HepG2 (cell line): Measurements from ENCODE around the gene ART1. TPM values are rescaled to one million over a fixed set of nuclear protein-coding genes. Genes with fewer than 3 reads are reported as not detected.
A peak's percentile ranks its signal among the peaks of the same experiment; 100 is the strongest.

Experiments
- ATAC-seq: fragments of 200-7000 bp; cut with Tn5 transposase; 3 replicates; pipeline ENCODE4 v1.9.1; 2020; ENCODE audit warnings: mild to moderate bottlenecking, moderate library complexity
- BruUV-seq: library from RNA; stranded (reverse); fragments of 400-500 nt; replicated peaks from 2 replicates; lab custom pipeline; 2021; lab: Mats Ljungman, UMichigan
- CTCF ChIA-PET: fragments of 300-600 bp; formaldehyde crosslinking; extraction: SDS; loops from one replicate; lab custom pipeline; 2021; ENCODE audit warnings: low total read pairs, inconsistent platforms, low intra/inter-chr PET ratio; lab: Yijun Ruan, JAX
- POLR2A ChIA-PET: fragments of 350-600 bp; sonication (Branson Sonifier 250); formaldehyde crosslinking; loops from one replicate; lab custom pipeline; 2020; ENCODE audit warnings: antibody characterized with exemption, inconsistent platforms; lab: Yijun Ruan, JAX
- DNase-seq: peaks from one replicate; pipeline ENCODE4 v3.0.0-alpha.2; 2015; ENCODE audit warnings: low spot score
- FAIRE-seq: peaks from 3 replicates; lab custom pipeline; 2011; peaks lifted over from hg19 to GRCh38; lab: Jason Lieb, UNC
- H2AFZ ChIP-seq: one replicate; pipeline ENCODE4 v1.6.1; 2011; ENCODE audit warnings: low read length, inconsistent platforms
- H3K27ac ChIP-seq: fragments of 300-600 bp; 3 replicates; pipeline ENCODE4 v1.8.0; 2011; ENCODE audit warnings: mixed run types, mild to moderate bottlenecking, mixed read lengths, low read length, inconsistent platforms; ENCODE audit not compliant: insufficient read depth; ENCODE audit errors: extremely low read length
- H3K27me3 ChIP-seq, 2 experiments: fragments of 200-600 bp in 1 of 2; 2 replicates in 1 of 2; 3 replicates in 1 of 2; pipeline versions ENCODE4 v1.6.0 to v1.8.0; 2011; ENCODE audit warnings: low read length in 2 of 2, mild to moderate bottlenecking in 2 of 2, moderate library complexity in 2 of 2, inconsistent platforms in 1 of 2; ENCODE audit not compliant: insufficient read depth in 2 of 2, control insufficient read depth in 1 of 2
- H3K36me3 ChIP-seq, 2 experiments: fragments of 200-600 bp in 1 of 2; replicated peaks in 1 of 2; 2 replicates in 1 of 2; 3 replicates in 1 of 2; pipeline versions ENCODE4 v1.5.1 to v1.8.0; 2011; ENCODE audit warnings: low read length in 2 of 2, inconsistent platforms in 1 of 2; ENCODE audit not compliant: insufficient read depth in 2 of 2, control insufficient read depth in 1 of 2
- H3K4me1 ChIP-seq: 2 replicates; pipeline ENCODE4 v1.5.1; 2012; ENCODE audit warnings: low read length, inconsistent platforms; ENCODE audit not compliant: insufficient read depth
- H3K4me2 ChIP-seq: 2 replicates; pipeline ENCODE4 v1.6.0; 2011; ENCODE audit warnings: low read depth, low read length, inconsistent platforms
- H3K4me3 ChIP-seq, 3 experiments: fragments of 200-600 bp in 1 of 3; sonication (generic), shearing (Covaris generic) in 1 of 3; replicated peaks in 1 of 3; 2 replicates each; pipeline ENCODE4 v1.5.1; 2011 to 2016; ENCODE audit warnings: low read length in 3 of 3, inconsistent platforms in 2 of 3, low read depth in 2 of 3, mild to moderate bottlenecking in 2 of 3, control low read depth in 1 of 3, mixed read lengths in 1 of 3; ENCODE audit not compliant: insufficient read depth in 1 of 3
- H3K79me2 ChIP-seq: one replicate; pipeline ENCODE4 v1.6.1; 2011; ENCODE audit warnings: low read length, inconsistent platforms; ENCODE audit not compliant: insufficient read depth
- H3K9ac ChIP-seq: 2 replicates; pipeline ENCODE4 v1.6.0; 2011; ENCODE audit warnings: mild to moderate bottlenecking, low read depth, low read length, inconsistent platforms; ENCODE audit not compliant: insufficient read depth
- H3K9me3 ChIP-seq: 2 replicates; pipeline ENCODE4 v1.5.1; 2012; ENCODE audit warnings: mild to moderate bottlenecking, low read length
- H4K20me1 ChIP-seq: 2 replicates; pipeline ENCODE4 v1.6.0; 2011; ENCODE audit warnings: inconsistent platforms, mild to moderate bottlenecking, low read length, moderate library complexity; ENCODE audit not compliant: insufficient read depth
- ARID4A ChIP-seq: sonication (generic); formaldehyde crosslinking; IDR thresholded peaks from 2 replicates; pipeline ENCODE4 v1.5.0; 2020; ENCODE audit warnings: mild to moderate bottlenecking, missing genetic modification reagents, borderline replicate concordance
- IKZF5 ChIP-seq: IDR thresholded peaks from 2 replicates; pipeline ENCODE4 v1.6.1; 2018; ENCODE audit warnings: missing genetic modification reagents, mild to moderate bottlenecking, missing compliant biosample characterization
- KLF13 ChIP-seq: sonication (generic); formaldehyde crosslinking; IDR thresholded peaks from 2 replicates; pipeline ENCODE4 v1.4.0; 2020; ENCODE audit warnings: mild to moderate bottlenecking, missing genetic modification reagents
- PBX3 ChIP-seq: sonication (generic); formaldehyde crosslinking; IDR thresholded peaks from 2 replicates; pipeline ENCODE4 v1.8.1; 2023; ENCODE audit warnings: missing genetic modification reagents, inconsistent platforms, borderline replicate concordance
- THAP9 ChIP-seq: sonication (generic); formaldehyde crosslinking; IDR thresholded peaks from 2 replicates; pipeline ENCODE4; 2020; ENCODE audit warnings: missing genetic modification reagents, mild to moderate bottlenecking, borderline replicate concordance
- ZNF282 ChIP-seq: fragments of 450-650 bp; IDR thresholded peaks from 2 replicates; pipeline ENCODE4 v1.6.1; 2018; ENCODE audit not compliant: partially characterized antibody
- ZNF296 ChIP-seq: sonication (generic); formaldehyde crosslinking; conservative IDR thresholded peaks from 2 replicates; pipeline ENCODE4 v1.5.0; 2020; ENCODE audit warnings: mild to moderate bottlenecking, missing genetic modification reagents
- ZNF512B ChIP-seq: sonication (generic); formaldehyde crosslinking; IDR thresholded peaks from 2 replicates; pipeline ENCODE4 v1.5.1; 2020; ENCODE audit warnings: missing genetic modification reagents, mild to moderate bottlenecking, borderline replicate concordance
- whole genome bisulfite sequencing: methylation state at CpG from one replicate; pipeline ENCODE4 v1.1.6; 2017; ENCODE audit warnings: low lambda C conversion rate; 5-methylcytosine and 5-hydroxymethylcytosine counted together
- in situ Hi-C: cut with HindIII; loops from 2 replicates; pipeline ENCODE4 v1.10.0; 2017; ENCODE audit warnings: low pct_unique_long_range_greater_than_20kb; ENCODE audit not compliant: extremely low pct_ligation_motif_present
- intact Hi-C: fragments of 100-400 bp; cut with micrococcal nuclease; formaldehyde crosslinking; loops from one replicate; pipeline ENCODE4 v1.10.0; 2022; ENCODE audit not compliant: unreplicated experiment
- polyA plus RNA-seq, 8 experiments: library from polyadenylated mRNA; depleted of rRNA in 3 of 8; stranded (reverse) in 7 of 8; unstranded in 1 of 8; fragments of >200 nt; fragmentation: Illumina TruSeq in 4 of 8; extraction: Trizol in 4 of 8; gene quantifications; 2 replicates each; pipeline versions ENCODE4 v1.2.1 to v1.2.3, GENCODE V29; 2011 to 2016; ENCODE audit warnings: low read depth in 4 of 8, missing spikeins in 1 of 8, mixed read lengths in 1 of 8; ENCODE audit not compliant: insufficient read depth in 1 of 8
- total RNA-seq, 5 experiments: library from RNA; depleted of rRNA; stranded (reverse); fragments of >200 nt; fragmentation: Illumina TruSeq; extraction: Trizol; gene quantifications; 2 replicates each; pipeline ENCODE4 v1.2.3, GENCODE V29; 2016; ENCODE audit warnings: low read depth in 1 of 5

ART1 gene
- total and polyA plus RNA-seq, 2 of the 13 experiments (the other 11 are each of a cell fraction or from before 2014, with no cell fraction given): not detected

DNA sequence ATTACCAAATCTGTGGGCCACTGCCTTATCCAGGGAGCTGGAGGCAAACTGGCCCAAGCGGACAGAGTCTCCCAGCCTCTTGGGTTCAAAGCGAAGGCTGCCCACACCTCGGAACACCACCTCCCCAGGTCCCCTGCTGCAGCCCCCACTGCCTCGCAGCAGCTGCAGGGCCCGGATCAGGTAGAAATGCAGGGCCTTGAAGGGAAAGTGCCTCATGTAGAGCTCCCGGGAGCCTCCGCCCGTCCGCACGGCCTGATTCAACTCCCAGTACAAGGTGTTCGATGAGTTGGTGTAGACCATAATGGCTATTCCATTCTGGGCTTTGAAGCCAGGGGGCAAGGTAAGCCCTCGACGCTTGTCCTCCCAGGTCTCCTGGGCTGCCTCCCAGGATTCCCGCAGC lies 5.1 kb upstream of the ART1 start (continued):
- no peak for TF ChIP-seq KLF13 (CRISPR knock-in tag)
- no peak for TF ChIP-seq PBX3 (CRISPR knock-in tag)
- no peak for TF ChIP-seq THAP9
- TF ChIP-seq ZNF282: no peak

DNA sequence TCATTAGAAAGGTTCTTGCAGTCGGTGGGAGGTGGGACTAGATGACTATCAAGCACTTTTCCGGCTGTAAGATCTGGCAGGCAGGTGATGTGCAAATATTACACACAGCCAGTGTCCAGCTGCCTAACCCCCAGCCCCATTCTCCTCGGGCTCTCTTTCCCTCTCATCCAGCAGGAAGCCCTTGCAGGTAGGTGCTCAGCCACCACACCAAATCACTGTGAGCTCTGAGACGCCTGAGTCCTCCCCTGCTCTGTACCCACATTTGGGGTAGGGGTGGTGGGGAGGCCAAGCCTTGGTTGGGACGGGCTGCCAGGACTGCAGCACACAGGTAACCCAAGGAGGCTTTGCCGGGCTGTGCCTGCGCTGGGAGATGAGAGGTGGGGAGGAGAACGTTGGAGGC lies 3.7 kb upstream of the ART1 start:
- H3K4me3 ChIP-seq: peak overlapping the region in 1 of 3 experiments; percentile 20; a peak in 2 of 6 replicates
- peaks cover 0 to 25% of the 10 kb centered on the region in 2 experiments; a peak in 4 of 5 replicates for H3K27me3 ChIP-seq
- H3K4me1 ChIP-seq: peaks cover 13% of the 10 kb centered on the region
- FAIRE-seq (no peak), DNase-seq (no peak), ATAC-seq (no peak)
- in situ Hi-C loops: no loop called here
- no peak overlapping the region for H2AFZ ChIP-seq
- H3K79me2 ChIP-seq: no peaks in the 10 kb centered on the region
- POLR2A ChIA-PET: no interaction called here
- no peaks in the 10 kb centered on the region for H3K36me3 ChIP-seq
- no peaks in the 10 kb centered on the region; the same call in 1 of the 2 replicates for H4K20me1 ChIP-seq
- no peaks in the 10 kb centered on the region for H3K9me3 ChIP-seq
- peak overlapping the region; percentile 58; the same call in 1 of the 2 replicates for H3K4me2 ChIP-seq
- no TSS peak for BruUV-seq
- no peak overlapping the region for H3K27ac ChIP-seq
- intact Hi-C loops: no loop called here
- CTCF ChIA-PET: no interaction called here
- WGBS: 58% methylated on average over 7 of the region's 8 CpGs
- no peak overlapping the region for H3K9ac ChIP-seq
- TF ChIP-seq ZNF296 (CRISPR knock-in tag) (no peak), ZNF512B (CRISPR knock-in tag) (no peak), IKZF5 (CRISPR knock-in tag) (no peak), ARID4A (CRISPR knock-in tag) (no peak)
